ENCODE results near the gene SMG6.

Gene SMG6

DNA sequence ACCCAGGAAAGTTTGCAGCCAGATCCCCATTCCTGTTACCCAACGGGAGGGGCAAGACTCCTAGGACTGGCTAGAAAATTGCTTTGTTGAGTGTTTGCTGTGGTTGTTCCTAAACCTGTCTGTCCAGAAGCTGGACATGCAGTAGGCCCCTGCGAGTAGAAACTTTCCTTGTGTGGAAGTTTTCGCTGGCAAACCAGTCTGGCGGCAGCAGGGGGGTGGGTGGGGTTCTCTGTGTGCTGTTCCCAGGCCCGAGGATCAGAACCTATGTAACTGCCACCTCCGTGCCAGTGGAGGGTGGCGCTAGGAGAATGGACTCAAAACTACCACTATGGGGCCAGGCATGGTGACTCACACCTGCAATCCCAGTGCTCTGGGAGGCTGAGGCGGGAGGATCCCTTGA is 42.9 kb upstream of the SMG6 start:
- no peaks in the 10 kb centered on the region for H3K9me3 ChIP-seq (ENCODE audit: insufficient read depth, low read length)

DNA sequence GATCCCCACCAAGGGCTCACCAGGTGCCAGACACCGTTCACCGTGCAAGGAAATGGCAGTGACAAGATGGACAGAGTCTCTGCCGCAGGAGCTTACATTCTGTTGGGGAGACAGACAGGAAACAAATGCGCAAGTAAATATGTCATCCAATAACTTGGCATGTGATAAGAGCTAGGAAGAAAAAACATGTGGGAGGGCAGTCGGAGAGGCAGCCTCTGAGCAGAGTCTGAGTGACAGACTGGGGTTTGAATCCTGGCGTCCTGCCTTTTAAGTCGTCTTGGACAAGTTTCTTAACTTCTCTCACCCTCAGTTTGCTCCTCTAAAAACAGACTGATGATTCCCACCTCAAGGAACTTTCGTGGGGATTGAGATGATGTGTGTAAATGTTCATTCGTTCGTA is 40.9 kb upstream of the SMG6 start:
- H3K4me1 ChIP-seq (ENCODE audit: low read length): no peaks in the 10 kb centered on the region

More for the DNA sequence above, 42.9 kb upstream of the SMG6 start:
- H2AFZ ChIP-seq (ENCODE audit: low read depth, low read length): no peak overlapping the region
- no peaks in the 10 kb centered on the region for H3K27me3 ChIP-seq (ENCODE audit: low read depth, low read length)
- H3K4me2 ChIP-seq (ENCODE audit: low read length): no peak overlapping the region
- H3K79me2 ChIP-seq (ENCODE audit: low read length): no peaks in the 10 kb centered on the region
- H3K27ac ChIP-seq (ENCODE audit: low read length): no peak overlapping the region
- no peak overlapping the region for H3K4me3 ChIP-seq (ENCODE audit: low read length)
- H3K9ac ChIP-seq (ENCODE audit: low read length): no peak overlapping the region
- no peaks in the 10 kb centered on the region for H4K20me1 ChIP-seq (ENCODE audit: insufficient read depth, low read length)
- H3K4me1 ChIP-seq (ENCODE audit: low read length): no peaks in the 10 kb centered on the region
- H3K36me3 ChIP-seq (replicated peaks; ENCODE audit: low read depth, low read length): no peaks in the 10 kb centered on the region
- TF ChIP-seq, protein P1, sequence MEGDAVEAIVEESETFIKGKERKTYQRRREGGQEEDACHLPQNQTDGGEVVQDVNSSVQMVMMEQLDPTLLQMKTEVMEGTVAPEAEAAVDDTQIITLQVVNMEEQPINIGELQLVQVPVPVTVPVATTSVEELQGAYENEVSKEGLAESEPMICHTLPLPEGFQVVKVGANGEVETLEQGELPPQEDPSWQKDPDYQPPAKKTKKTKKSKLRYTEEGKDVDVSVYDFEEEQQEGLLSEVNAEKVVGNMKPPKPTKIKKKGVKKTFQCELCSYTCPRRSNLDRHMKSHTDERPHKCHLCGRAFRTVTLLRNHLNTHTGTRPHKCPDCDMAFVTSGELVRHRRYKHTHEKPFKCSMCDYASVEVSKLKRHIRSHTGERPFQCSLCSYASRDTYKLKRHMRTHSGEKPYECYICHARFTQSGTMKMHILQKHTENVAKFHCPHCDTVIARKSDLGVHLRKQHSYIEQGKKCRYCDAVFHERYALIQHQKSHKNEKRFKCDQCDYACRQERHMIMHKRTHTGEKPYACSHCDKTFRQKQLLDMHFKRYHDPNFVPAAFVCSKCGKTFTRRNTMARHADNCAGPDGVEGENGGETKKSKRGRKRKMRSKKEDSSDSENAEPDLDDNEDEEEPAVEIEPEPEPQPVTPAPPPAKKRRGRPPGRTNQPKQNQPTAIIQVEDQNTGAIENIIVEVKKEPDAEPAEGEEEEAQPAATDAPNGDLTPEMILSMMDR (IDR thresholded peaks at IDR 0.05; ENCODE audit: low read depth, low read length): no peak
- no peak for TF ChIP-seq EZH2phosphoT487 (IDR thresholded peaks at IDR 0.05; ENCODE audit: low read depth)

DNA sequence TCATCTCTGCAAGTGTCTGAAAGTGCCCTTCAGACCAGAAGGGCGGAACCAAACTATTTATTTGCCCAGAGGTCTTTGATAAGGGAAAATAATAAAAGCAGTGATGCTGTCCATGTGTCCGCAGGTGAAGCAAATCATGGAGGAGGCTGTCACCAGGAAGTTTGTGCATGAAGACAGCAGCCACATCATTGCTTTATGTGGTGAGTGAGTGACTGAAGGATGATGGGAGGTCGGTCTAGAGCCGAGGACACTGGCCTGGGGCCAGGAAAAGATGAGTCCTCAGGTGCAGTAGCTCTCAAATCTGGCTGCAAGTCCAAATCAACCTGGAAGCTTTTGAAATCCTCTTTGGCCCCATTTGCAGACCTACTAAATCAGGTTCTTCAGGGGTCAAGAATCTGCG is 39.8 kb upstream of the SMG6 start:
- Histone ChIP-seq H4K20me1 (ENCODE audit: insufficient read depth, low read length) (no peaks in the 10 kb centered on the region), H3K4me1 (ENCODE audit: low read length) (peaks cover under 1% of the 10 kb centered on the region; the same call in 1 of the 2 replicates), H3K4me3 (ENCODE audit: low read length) (no peak overlapping the region), H3K79me2 (ENCODE audit: low read length) (no peaks in the 10 kb centered on the region), H3K9me3 (ENCODE audit: insufficient read depth, low read length) (no peaks in the 10 kb centered on the region), H3K27ac (ENCODE audit: low read length) (no peak overlapping the region), H3K4me2 (ENCODE audit: low read length) (no peak overlapping the region), H3K27me3 (ENCODE audit: low read depth, low read length) (no peaks in the 10 kb centered on the region), H2AFZ (ENCODE audit: low read depth, low read length) (no peak overlapping the region), H3K36me3 (replicated peaks; ENCODE audit: low read depth, low read length) (no peaks in the 10 kb centered on the region), H3K9ac (ENCODE audit: low read length) (no peak overlapping the region)
- no peak for TF ChIP-seq EZH2phosphoT487 (IDR thresholded peaks at IDR 0.05; ENCODE audit: low read depth)
- TF ChIP-seq, protein P1 (IDR thresholded peaks at IDR 0.05; ENCODE audit: low read depth, low read length): no peak

More for the DNA sequence above, 40.9 kb upstream of the SMG6 start:
- H3K9me3 ChIP-seq (ENCODE audit: insufficient read depth, low read length): no peaks in the 10 kb centered on the region
- H4K20me1 ChIP-seq (ENCODE audit: insufficient read depth, low read length): no peaks in the 10 kb centered on the region
- H3K9ac ChIP-seq (ENCODE audit: low read length): no peak overlapping the region
- no peak overlapping the region for H3K27ac ChIP-seq (ENCODE audit: low read length)
- no peak overlapping the region for H2AFZ ChIP-seq (ENCODE audit: low read depth, low read length)
- no peak for TF ChIP-seq EZH2phosphoT487 (IDR thresholded peaks at IDR 0.05; ENCODE audit: low read depth)
- TF ChIP-seq, protein P1 (IDR thresholded peaks at IDR 0.05; ENCODE audit: low read depth, low read length): no peak
- no peaks in the 10 kb centered on the region for H3K79me2 ChIP-seq (ENCODE audit: low read length)
- no peak overlapping the region for H3K4me3 ChIP-seq (ENCODE audit: low read length)
- no peak overlapping the region for H3K4me2 ChIP-seq (ENCODE audit: low read length)
- no peaks in the 10 kb centered on the region for H3K27me3 ChIP-seq (ENCODE audit: low read depth, low read length)
- no peaks in the 10 kb centered on the region for H3K36me3 ChIP-seq (replicated peaks; ENCODE audit: low read depth, low read length)

DNA sequence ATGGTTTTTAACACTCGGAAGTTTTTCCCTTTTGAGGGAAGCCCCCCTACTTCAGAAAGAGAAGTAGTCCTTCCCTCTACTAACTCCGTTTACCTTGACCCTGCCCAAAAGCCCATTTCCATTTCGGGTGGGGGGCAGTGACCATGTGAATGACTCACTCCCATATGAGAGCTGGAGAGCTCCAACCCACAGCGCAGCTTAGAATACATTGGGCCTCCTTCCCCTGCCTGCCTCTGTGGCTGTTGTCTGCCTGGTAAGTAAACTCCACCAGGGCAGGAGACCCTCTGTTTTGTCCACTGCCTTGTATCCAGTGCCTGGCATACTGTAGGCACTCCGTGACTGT is 34.7 kb upstream of the SMG6 start:
- Histone ChIP-seq H3K4me1 (ENCODE audit: low read length) (peaks cover 12% of the 10 kb centered on the region), H2AFZ (ENCODE audit: low read depth, low read length) (peak overlapping the region; percentile 60; the same call in 1 of the 2 replicates), H3K4me2 (ENCODE audit: low read length) (peak overlapping the region; percentile 65), H3K27me3 (ENCODE audit: low read depth, low read length) (no peaks in the 10 kb centered on the region), H3K36me3 (replicated peaks; ENCODE audit: low read depth, low read length) (peaks cover 17% of the 10 kb centered on the region), H3K27ac (ENCODE audit: low read length) (no peak overlapping the region), H4K20me1 (ENCODE audit: insufficient read depth, low read length) (no peaks in the 10 kb centered on the region), H3K4me3 (ENCODE audit: low read length) (peak overlapping the region; percentile 91), H3K79me2 (ENCODE audit: low read length) (peaks cover 36% of the 10 kb centered on the region), H3K9ac (ENCODE audit: low read length) (peak overlapping the region; percentile 91; the same call in 1 of the 2 replicates), H3K9me3 (ENCODE audit: insufficient read depth, low read length) (no peaks in the 10 kb centered on the region)
- no peak for TF ChIP-seq EZH2phosphoT487 (IDR thresholded peaks at IDR 0.05; ENCODE audit: low read depth)
- TF ChIP-seq, protein P1 (IDR thresholded peaks at IDR 0.05; ENCODE audit: low read depth, low read length): no peak
